Activated CD4-positive, alpha-beta T cell treated with anti-CD3 and anti-CD28 coated beads, Interleukin-2, amount 50 U/mL, for 24 hours (primary cell): ENCODE data around the gene GJD3.

Experiments
- DNase-seq, 2 donors: peaks; one replicate each; pipeline ENCODE4 v3.0.0-alpha.2; 2020; ENCODE audit warnings: low read depth in 1 of 2, low spot score in 1 of 2

The GJD3 gene

DNA sequence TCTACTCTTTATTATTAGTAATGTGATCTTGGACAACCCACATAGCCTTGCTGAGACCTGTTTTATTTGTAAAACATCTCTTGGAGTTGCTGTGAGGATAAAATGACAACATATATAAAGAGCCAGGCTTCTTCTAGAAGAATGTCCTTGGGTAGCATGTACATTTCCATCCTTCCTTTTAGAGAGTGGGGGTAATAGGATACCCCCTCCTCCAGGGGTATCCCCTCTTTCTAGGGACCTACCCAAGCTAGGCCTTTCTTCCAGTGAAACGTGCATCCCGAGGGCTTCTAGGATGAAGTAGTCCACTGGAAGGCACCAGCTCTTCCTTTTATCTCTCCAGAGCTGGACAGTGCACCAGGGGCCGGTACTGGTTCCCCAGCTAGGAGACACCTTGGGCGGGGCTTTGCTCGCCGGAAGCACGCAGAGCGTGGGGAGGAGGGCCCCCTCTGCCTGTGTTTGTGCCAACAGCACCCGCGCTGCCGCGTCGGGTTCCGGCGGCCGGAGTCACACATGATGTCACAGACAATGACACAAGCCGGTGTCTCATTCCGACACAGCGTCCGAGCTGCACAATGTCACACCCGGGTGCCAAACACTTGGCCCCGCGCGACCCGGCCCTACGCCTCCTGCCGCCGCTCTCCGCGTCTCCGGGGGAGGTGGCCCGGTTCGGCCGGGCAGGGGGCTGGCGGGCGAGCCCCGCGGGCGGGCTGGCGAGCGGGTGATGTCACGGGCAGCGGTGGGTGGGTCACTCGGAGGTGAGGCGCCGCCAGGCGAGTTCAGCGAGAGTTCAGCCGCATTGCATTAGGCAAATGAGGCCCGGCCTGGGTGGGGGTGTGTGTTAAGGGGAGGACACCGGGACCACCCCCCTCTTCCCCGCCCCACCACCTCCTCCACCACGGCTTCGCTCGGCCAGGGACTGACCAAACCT, 23.4 kb downstream of the GJD3 start:
- peak; percentile 54 to 70 for DNase-seq

GRCh38 chr17:40340327-40340726, 24.2 kb downstream of the GJD3 start:
- no peak for DNase-seq

- no peak for DNase-seq
These were observed 25.4 kb downstream of the GJD3 start for GRCh38 chr17:40338941-40339649.

DNA sequence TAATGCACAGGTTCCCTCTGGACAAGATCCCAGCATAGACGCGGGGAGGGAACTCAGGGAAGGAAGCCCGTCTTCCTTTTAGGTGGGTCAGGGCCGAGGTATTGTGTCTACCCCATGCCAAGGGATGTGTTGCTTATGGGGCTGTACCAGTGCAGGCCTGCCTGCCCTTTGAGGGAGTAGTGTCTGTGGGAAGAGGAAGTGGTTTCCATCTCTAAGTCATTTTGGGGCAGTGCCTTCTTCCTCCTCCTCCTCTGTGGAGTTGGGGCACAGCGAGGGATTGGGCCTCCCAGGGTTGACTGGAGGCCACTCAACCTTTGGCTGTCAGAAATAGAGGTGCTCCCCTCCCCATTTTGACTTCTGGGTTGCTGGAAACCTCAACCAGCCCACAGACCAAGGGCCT, 26.5 kb downstream of the GJD3 start:
- no peak for DNase-seq

GRCh38 chr17:40337351-40337750, 27.2 kb downstream of the GJD3 start:
- DNase-seq, result no peak

- no peak for DNase-seq
These were observed 28.9 kb downstream of the GJD3 start for GRCh38 chr17:40335620-40336019.

DNA sequence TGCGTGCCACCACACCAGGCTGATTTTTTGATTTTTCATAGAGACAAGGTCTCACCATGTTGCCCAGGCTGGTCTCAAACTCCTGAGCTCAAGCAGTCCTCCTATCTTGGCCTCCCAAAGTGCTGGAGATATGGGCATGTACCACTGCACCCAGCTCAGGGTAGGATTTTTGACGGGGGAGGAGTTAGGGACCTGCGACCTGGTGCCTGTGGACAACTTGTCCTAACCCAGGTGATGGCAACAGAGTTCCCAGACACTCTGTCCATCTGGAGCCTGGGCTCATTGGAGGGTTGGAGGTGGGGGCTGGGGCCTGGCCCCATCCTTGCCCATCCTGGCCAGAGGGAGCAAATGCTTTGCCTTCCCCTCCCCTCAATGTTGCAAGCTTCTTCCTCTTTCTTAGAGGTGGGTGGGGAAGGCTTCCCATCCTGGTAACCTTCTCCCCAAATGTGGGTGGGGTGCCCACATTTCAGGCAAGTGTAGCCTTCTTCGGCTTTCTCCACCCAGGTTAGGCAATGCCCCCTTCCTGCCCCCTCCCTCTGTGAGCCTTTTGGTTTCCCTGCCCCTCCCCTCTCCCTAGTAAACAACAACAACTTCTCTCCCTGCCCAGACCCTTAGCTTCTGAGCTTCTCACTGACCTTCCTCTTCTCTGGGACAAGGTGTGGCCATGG, 30.6 kb downstream of the GJD3 start:
- no peak for DNase-seq

DNA sequence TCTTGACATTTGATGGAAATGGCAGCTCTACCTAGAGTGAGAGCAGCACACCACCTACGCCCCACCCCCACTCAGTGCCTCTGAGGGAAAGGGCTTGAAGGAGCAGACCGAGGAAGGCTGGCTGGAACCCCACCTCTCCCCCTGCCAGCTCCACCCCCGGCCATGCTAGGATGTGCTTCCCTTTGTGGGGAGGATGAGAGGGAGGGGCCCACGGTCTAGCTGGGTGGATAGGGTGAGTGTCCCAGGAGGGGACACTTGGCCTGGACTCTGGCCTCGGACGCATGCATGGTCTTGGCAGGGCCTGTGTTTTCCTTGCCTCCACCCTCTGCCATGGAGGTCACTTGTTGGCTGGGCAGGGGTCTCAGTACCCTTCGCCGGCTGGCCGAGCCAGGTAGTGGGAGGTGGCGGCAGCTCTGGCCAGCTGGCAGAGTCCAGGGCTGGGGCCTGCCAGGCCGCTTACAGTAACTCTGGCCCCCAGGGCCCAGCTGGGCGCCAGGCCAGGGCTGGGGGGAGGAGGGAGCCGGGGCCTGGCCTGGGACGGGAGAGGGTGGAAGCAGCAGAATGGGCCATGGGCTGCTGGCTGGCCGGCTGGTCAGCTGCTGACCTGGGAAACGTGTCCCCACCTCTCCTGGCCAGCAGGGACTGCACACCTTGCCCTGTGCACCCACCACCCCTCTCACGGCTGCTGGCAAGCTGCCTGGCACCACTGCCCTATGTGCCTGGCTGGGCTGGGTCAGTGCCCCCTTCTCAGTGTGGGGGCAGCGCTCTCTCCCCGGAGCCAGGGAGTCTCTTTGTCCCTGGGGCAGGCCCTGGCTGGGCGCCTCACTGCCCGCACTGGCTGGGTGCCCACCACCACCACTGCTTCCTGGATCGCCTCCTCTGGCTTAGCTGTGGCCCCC, 32.5 kb downstream of the GJD3 start:
- DNase-seq, result no peak

DNA sequence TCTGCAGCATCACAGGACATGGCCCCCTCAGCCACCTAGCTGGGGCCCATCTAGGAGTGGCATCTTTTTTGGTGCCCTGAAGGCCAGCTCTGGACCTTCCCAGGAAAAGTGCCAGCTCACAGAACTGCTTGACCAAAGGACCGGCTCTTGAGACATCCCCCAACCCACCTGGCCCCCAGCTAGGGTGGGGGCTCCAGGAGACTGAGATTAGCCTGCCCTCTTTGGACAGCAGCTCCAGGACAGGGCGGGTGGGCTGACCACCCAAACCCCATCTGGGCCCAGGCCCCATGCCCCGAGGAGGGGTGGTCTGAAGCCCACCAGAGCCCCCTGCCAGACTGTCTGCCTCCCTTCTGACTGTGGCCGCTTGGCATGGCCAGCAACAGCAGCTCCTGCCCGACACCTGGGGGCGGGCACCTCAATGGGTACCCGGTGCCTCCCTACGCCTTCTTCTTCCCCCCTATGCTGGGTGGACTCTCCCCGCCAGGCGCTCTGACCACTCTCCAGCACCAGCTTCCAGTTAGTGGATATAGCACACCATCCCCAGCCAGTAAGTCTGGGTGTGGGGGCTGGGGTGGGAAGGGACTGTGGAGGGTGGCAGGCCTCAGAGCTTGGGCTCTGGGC, 33.6 kb downstream of the GJD3 start:
- no peak for DNase-seq

DNA sequence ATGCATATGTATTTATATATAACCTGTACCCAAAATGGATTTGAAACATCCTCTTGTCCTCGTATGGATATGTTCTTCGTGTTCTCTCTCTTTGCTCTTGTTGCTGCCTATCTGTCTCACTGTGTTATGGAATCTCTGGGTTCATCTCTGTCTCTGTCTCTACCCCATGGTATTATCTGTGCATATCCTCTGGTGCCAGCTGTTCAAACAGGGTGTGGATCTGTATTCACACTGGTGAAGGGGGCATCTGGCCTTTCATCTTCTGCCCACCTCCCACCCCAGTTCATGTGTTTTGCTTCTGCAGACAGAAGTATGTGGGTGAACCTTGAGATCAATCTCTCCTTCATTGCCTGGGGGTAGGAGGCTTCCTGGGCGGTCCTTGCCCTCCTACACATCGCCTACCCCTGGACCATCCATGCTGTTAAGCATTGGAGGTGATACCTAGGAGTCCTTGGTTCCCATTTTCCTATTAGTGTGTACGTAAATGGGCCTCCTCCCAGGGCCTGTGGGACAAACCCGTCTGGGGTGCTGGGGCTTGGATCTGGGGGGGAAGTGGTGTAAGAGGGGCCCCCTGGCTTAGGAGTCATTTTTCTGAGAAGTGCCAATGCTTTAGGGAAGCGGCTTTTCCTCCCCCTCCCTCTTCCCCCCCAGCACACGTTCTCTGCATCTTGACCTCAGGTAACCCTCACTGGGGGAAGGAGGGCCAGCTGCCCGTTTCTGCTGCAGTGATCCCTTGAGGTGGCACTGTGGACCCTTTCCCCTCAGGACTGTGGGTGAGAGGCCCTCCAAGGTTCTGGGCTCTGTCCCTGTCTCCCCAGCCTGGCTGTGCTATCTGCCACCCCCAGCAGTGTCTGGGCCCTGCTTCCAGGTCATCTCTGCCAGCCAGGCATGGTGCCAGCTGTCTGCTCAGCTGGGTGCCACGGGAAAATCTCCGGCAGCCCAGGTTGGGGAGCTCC, 34.4 kb downstream of the GJD3 start:
- no peak for DNase-seq

DNA sequence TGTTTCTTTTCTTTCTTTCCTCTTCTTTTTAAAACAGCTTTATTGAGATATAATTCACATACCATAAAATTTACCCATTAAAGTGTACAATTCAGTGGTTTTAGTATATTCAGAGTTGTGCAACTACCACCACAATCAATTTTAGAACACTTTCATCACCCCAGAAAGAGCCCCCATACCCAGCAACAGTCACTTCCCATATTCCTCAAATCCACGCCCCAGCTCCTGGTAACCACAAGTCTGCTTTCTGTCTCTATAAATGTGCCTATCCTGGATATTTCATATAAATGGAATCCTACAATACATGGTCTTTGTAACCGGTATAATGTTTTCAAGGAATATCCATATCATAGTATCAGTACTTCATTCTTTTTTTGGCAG, 36.2 kb downstream of the GJD3 start:
- DNase-seq, result no peak

DNA sequence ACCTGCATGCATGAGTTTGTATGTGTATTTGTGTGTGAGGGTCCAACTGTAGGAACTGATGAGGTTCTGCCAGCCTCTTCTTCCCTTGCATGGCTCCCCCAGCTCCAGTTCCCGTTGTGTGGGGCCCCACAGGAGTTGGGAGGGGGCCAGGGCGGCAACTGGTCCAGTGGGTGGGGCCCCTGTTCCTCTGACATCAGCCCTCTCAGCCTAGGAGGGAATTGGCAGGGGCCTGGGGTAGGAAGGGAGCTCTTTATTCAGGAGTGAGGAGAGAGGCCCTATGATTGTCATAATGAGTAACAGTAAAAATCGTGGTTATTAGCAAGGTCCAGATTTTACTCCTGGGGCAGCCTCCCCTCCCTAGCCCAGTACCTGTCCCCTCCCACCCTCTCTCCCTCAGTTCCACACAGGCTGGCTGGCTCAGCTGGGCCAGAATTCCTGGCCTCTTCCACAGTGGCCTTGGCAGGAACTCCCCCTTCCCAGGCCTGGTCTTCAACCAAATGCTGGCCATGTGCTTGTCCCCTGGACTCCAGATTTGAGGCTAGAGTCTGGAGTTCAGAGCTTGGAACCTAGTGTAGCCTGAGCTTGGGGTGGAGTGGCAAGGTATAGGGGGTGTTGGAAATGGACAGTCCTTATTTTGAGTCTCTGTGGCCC, 36.7 kb downstream of the GJD3 start:
- no peak for DNase-seq

- no peak for DNase-seq
These were observed 37.2 kb downstream of the GJD3 start for GRCh38 chr17:40327244-40327729.

GRCh38 chr17:40326832-40327199, 37.7 kb downstream of the GJD3 start:
- DNase-seq, result no peak

DNA sequence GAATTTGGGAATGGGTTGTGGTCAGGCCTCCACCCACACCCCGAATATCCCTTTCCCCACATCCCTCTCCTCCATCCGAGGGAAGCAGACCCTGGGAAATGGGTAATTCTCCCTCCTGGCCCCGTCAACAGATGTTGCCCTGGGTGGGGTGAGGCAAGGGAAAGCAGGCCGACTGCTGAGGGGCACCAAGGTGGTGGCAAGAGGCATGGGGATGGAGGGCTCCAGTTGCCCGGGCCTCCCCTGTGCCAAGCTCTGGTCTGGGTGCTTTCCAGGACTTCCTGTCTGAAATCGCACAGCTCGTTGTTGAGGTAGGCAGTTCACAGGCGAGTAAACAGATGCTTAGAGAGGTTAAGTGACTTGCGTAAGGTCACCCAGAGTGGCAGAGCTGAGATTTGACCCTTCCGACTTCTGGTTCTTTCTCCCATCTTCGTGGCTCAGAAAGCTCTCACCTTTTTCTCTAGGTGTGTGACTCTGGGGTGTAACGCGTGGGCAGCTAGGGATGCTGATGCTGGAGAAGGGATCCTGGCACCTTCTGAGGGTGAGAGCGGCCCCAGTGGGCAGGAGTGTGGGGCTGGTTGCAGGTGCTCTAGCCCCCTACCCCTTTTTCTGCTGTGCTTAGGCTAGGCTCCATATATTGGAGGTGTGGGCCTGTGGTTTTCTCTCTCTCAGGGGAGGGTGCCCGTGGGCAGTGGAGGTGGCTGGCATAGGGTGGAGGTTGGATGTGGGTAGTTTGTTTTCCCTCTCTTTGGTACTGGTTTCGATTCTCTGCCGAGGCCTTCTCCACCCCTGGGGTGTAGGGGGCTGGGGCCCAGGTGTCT, 38.3 kb downstream of the GJD3 start:
- no peak for DNase-seq

GRCh38 chr17:40325156-40326013, 39.2 kb downstream of the GJD3 start:
- no peak for DNase-seq
